Measurements from ENCODE around the gene DPF1.

Gene DPF1

DNA sequence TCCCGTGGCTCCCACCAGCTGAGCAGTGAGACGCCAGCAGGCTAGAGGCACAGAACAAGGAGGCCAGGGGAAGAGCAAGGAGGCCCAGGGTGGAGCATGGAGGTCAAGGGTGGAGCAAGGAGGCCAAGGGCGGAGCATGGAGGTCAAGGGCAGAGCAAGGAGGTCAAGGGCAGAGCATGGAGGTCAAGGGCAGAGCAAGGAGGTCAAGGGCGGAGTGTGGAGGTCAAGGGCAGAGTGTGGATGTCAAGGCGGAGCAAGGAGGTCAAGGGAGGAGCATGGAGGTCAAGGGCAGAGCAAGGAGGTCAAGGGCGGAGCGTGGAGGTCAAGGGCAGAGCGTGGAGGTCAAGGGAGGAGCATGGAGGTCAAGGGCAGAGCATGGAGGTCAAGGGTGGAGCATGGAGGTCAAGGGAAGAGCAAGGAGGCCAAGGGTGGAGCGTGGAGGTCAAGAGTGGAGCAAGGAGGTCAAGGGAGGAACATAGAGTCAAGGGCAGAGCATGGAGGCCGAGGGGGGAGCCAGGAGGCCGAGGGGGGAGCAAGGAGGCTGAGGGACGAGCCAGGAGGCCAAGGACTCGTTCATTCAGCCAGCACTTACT is 27.7 kb downstream of the DPF1 start:
- DNase-seq, result no peak

- DNase-seq, result no peak
Measured at GRCh38 chr19:38195237-38195636, 28.8 kb downstream of the DPF1 start.

- no peak for DNase-seq
Measured at GRCh38 chr19:38194061-38194701, 29.8 kb downstream of the DPF1 start.

DNA sequence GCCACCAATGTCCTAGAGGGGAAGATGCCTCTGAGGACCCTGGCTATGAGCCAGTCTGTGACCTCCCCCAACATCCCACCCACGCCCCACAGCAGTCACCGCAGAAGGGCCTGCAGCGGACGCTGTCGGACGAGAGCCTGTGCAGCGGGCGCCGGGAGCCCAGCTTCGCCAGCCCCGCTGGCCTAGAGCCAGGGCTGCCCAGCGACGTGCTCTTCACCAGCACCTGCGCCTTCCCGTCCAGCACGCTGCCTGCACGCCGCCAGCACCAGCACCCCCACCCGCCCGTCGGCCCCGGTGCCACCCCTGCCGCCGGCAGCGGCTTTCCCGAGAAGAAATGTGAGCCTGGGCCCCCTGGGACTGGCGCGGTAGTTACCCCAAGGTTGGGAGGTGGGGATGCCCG is 30.6 kb downstream of the DPF1 start:
- DNase-seq, result no peak

GRCh38 chr19:38191747-38192146 is 32.3 kb downstream of the DPF1 start:
- DNase-seq, result no peak

GRCh38 chr19:38190793-38191192 is 33.2 kb downstream of the DPF1 start:
- DNase-seq, result no peak

DNA sequence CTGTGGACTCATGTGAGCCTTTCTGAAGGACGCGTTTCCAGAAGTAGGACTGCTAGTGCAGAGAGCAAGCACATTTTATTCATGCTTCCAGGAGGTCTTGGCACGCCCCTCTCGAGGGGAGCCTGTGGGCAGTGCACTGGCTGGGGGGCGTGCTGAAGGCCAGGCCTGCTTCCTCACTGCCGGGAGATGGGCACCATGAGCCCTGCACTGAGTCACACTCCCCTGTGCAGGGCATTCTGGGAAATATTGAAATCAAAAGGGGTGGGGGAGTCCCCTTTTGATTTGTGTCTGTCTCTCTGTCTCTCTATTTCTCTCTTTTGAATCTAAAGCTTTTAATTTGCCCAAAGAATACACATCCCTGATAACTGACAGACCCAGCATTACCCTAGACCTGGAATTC is 34.0 kb downstream of the DPF1 start:
- no peak for DNase-seq

- no peak for DNase-seq
Measured at GRCh38 chr19:38185562-38185961, 38.5 kb downstream of the DPF1 start.

DNA sequence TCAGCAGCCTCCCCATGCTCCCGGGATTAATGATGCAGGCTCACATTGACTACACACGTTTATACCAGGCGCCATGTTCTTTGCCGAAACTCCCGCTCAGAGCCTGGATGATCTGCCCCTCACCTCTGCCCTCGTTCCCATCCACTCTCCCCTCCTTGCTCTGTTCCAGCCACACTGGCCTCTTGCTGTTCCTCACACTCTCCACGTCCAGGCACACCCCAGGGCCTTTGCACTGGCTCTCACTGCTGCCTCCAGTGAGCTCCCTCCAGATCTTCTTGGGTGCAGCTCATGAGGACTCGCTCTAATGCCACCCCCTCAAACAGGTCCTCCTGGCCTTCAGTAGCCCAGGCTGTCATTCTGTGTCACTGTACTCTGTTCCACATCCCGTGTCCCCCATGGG is 39.2 kb downstream of the DPF1 start:
- no peak for DNase-seq

DNA sequence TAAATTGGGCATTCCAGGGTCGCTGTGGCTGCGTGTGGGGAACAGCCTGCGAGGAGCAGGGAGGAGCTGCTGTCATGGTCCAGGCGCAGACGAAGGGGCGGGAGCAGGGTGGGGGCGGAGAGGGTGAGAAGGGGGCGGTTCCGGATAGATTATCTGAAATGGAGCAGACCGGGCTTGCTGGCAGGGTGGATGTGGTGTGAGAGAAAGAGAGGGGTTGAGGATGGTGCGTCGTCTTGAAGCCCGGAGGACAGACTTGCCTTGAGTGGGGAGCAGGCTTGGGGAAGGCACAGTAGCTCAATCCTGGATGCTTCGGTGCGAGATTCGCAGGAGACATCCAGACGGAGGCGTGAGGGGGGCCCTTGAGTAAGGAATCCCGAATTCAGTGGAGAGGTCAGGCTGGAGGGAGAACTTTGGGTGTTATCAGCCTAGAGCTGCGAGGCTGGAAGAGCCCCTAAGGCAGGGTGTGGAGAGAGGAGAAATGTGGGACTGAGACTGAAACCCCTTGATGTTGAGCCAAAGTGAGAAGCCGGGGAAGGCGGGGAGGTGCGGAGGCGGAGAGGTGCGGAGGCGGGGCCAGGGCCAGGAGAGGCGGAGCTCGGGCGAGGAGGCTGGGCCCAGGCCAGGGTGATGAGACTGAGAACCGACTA is 40.6 kb downstream of the DPF1 start:
- DNase-seq, result no peak

DNA sequence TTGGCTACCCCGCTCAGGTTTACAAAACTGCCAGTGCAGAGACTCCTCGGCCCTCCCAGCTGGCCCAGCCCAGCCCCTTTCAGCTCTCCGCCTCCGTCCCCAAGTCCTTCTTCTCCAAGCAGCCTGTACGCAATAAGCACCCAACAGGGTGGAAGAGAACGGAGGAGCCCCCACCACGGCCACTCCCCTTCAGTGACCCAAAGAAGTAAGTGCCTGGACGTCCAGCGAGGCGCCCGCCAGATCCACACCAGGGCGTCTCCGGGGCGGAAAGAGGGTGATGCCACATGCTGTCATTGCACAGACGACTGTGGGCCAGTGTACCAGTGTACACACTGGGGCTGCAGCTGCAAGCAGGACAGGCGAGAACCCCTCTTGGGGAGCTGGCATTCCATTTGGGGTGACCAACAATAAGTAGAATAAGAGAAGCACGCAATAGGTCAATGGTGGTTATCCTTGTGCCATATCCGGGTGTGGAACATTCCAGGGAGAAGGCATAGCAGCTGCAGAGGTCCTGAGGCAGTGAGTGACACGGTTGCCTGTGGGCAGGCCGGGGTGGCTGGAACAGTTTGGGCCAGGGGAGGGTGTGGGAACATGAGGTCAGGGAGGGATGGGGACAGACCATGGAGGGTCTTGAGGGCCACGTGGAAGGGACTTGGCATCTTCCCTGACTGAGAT is 41.3 kb downstream of the DPF1 start:
- DNase-seq, result no peak

DNA sequence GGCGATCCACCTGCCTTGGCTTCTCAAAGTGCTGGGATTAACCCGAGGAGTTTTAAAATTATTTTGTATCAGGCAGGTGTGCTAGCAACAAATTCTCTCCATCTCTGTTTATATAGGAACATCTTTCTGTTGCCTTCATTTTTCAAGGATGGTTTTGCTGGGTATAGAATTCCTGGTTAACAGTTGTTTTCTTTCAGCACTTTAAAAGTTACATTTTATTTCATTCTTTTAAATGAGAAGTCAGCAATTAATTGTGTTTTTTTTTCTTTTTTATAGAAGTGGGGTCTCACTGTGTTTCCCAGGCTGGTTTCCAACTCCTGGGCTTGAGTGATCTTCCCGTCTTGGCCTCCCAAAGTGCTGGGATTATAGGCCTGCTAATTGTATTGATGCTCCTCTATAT is 44.0 kb downstream of the DPF1 start:
- DNase-seq, result no peak

GRCh38 chr19:38175422-38175821 is 48.6 kb downstream of the DPF1 start:
- DNase-seq, result no peak

DNA sequence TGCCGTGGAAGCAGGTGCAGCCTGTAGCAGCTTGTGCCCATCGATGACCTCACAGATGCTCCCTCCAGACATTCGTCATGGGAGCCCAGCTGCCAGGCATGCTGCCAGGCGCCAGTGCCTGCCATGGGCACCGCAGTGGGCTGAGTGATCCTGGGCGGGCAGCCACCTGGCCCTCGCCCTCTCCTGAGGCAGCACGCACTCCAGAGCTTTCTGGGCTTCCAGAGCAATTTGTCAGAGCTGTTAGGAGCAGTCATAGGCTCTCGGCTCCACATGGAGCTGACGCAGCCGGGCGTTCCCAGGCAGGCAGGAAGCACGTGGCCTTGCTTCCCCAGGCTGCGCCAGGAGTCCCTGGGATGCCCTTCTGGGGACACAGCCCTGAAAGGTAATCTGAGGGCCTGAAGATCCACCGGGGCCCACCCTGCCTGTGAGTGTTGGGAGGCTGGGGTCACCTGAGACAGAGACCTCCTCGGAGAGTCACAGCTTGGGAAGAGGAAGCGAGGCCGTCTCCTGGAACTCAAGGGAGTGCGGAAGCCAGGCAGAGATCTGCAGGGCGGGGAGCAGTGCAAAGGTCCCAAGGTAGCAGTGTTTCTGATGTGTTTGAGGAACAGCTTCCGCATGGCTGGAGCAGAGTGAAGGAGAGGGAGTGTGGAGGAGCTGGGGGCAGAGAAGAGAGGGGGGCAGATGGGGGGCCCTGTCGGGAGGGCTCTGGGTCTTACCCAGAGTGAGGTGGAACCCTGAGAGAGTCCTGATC is 50.6 kb downstream of the DPF1 start:
- DNase-seq, result no peak

GRCh38 chr19:38172001-38172400 is 52.0 kb downstream of the DPF1 start:
- DNase-seq, result no peak

DNA sequence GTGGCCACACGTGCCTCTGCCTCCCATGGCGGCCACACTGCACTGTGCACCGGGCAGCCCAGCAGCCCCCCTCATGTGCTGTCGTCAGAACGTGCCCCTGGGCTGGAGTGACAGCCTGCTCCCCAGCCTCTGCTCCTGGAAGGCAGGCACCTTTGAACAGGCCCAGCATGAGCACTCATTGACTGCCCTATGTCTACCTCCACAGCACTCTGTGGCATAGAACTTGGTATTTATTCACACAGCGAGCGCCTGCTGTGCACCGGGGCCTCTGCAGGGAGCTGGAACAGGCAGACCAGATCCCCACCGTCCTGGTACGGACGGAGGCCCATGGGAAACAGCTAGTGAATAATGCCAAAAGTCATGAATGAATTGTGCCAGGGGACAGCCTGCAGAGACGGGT is 53.7 kb downstream of the DPF1 start:
- DNase-seq, result no peak

DNA sequence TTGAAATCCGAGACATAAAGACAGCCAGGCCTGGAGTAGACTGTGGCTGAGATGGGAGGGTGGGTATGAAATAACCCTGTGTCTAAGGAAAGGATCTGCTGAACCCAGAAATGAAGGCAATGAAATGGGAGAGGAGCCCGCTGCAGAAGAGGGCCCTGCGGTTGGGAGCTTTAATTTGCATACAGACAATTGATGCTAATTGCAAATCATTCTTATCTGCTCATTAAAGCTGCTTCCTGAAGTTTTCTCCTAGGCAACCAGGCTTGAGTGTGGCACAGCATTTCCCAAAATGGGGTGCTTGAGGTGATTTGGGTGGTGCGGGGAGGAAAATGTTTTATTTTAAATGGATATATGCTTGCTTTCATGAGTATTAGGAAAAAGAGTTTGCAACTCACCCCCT is 55.4 kb downstream of the DPF1 start:
- DNase-seq, result no peak

- DNase-seq, result no peak
Measured at GRCh38 chr19:38165335-38165734, 58.7 kb downstream of the DPF1 start.

DNA sequence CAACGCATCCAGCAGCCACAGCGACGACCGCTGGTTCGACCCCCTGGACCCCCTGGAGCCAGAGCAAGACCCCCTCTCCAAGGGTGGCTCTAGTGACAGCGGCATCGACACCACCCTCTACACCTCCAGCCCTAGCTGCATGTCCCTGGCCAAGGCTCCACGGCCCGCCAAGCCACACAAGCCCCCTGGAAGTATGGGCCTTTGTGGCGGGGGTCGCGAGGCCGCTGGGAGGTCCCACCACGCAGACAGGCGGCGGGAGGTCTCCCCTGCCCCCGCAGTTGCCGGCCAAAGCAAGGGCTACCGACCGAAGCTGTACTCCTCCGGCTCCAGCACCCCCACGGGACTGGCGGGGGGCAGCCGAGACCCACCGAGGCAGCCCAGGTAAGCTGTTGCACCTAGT is 59.5 kb downstream of the DPF1 start:
- no peak for DNase-seq

- no peak for DNase-seq
Measured at GRCh38 chr19:38163419-38164290, 60.4 kb downstream of the DPF1 start.

DNA sequence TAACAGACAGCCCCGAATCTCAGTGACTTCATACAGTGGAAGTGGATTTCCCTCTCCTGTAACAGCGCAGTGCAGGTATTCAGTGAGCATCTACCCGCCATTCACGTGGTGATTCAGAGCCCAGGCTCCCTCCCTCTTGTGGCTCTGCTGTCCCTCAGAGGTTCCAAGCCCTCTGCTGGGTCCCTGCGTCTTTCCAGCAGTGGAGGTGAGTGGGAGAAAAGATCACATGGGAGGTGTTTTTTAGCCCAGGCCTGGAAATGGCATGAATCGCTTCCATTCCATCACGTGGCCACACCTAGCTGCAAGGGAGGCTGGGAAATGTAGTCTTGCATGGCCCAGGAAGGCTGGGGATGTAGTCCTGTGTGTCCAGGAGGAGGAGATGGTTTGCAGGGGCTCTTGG is 61.4 kb downstream of the DPF1 start:
- no peak for DNase-seq

- DNase-seq, result no peak
Measured at GRCh38 chr19:38162094-38162493, 61.9 kb downstream of the DPF1 start.

Data from CD4-positive, alpha-beta T cell treated with Interleukin-4 for 4 hours (primary cell).